ENCODE measurements around the gene TBL2. TPM values are rescaled to one million over a fixed set of nuclear protein-coding genes. Genes with fewer than 3 reads are reported as not detected.

Gene TBL2
- 10 to 100 TPM; 36.5 to 50.2 TPM for total RNA-seq

DNA sequence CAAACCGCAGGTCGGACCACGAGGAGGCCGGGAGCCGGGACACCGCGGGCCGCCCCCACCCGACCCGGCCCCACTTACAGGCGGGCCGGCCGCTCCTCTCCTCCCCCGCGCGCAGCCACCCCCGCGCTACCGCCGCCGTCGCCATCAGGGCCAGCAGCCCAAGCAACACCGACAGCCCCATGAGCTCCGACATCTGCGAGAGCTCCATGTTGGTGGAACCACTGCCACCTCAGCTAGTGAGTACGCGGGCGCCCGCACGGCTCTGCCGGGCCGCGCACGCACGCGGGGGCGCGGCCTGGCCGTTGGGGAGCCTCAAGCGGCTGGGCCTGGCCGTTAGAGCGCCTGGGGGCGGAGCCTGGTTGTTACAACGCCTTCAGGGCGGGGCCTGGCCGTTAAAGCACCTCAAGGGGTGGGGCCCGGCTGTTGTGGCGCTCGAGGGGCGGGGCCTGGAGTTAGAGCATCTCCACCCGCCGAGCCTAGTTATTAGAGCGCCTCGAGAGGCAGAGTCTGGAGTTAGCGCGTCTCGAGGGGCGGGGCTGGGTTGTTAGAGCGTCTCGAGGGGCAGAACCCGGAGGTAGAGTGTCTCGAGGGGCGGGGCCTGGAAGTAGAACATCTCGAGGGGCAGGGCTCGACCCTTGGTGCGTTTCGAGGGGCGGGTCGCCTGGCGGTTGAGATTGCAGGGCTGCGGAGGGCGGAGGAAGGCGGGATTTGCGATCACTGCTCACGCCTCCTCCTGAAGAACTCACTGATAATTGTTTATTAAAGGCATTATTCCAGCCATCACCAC is at the start of gene TBL2:
TSS of gene TBL2 (minus strand) at position 238 of the 787 bp plus-strand sequence. CDS start at position 208, 30 bp downstream.
- Histone ChIP-seq H3K27me3 (no peaks in the 10 kb centered on the region), H3K36me3 (peaks cover 6% of the 10 kb centered on the region), H3K4me3 (peak within 1 kb of the TSS; percentile 95), H3K27ac (peak within 1 kb of the TSS; percentile 88), H3K9ac (ENCODE audit: low read depth in 2 of 2, low read length in 2 of 2) (peak within 1 kb of the TSS; percentile 77 to 81), H3K4me1 (peaks cover 8% of the 10 kb centered on the region), H3K9me3 (no peaks in the 10 kb centered on the region)
- intact Hi-C loops (cut with DNase I) = no loop called here
- TF ChIP-seq, protein P1, sequence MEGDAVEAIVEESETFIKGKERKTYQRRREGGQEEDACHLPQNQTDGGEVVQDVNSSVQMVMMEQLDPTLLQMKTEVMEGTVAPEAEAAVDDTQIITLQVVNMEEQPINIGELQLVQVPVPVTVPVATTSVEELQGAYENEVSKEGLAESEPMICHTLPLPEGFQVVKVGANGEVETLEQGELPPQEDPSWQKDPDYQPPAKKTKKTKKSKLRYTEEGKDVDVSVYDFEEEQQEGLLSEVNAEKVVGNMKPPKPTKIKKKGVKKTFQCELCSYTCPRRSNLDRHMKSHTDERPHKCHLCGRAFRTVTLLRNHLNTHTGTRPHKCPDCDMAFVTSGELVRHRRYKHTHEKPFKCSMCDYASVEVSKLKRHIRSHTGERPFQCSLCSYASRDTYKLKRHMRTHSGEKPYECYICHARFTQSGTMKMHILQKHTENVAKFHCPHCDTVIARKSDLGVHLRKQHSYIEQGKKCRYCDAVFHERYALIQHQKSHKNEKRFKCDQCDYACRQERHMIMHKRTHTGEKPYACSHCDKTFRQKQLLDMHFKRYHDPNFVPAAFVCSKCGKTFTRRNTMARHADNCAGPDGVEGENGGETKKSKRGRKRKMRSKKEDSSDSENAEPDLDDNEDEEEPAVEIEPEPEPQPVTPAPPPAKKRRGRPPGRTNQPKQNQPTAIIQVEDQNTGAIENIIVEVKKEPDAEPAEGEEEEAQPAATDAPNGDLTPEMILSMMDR (IDR thresholded peaks at IDR 0.05) = no peak
- DNase-seq = peak; percentile 99

DNA sequence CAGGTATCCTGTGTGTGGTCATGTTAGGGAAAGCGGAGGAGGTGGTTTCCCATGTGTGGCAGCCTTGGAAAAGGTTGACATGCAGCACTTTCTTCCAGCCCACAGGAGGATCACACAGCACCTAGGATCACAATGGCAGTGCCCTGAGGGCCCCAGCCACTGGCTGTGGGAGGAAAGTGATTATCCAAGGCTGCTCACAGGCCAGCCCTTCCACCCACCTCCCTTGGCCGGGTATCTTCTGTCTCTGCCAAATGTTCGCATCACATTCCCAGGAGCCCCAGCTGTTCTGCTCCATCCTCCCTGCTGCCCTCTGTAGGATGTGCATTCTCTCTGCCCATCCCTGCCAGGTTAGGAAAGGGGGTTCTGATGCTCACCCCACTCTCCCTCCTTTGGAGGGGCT is 48.4 kb upstream of the TBL2 start:
- H3K4me3 ChIP-seq = no peak overlapping the region
- H3K9ac ChIP-seq (ENCODE audit: low read depth in 2 of 2, low read length in 2 of 2) = no peak overlapping the region
- H3K27me3 ChIP-seq = peaks cover 19% of the 10 kb centered on the region
- no peaks in the 10 kb centered on the region for H3K36me3 ChIP-seq
- no peak for DNase-seq
- H3K4me1 ChIP-seq = peaks cover 8% of the 10 kb centered on the region
- TF ChIP-seq, protein P1 (IDR thresholded peaks at IDR 0.05) = no peak
- no peaks in the 10 kb centered on the region for H3K9me3 ChIP-seq
- no peak overlapping the region for H3K27ac ChIP-seq
- intact Hi-C loops (cut with DNase I) = no loop called here

DNA sequence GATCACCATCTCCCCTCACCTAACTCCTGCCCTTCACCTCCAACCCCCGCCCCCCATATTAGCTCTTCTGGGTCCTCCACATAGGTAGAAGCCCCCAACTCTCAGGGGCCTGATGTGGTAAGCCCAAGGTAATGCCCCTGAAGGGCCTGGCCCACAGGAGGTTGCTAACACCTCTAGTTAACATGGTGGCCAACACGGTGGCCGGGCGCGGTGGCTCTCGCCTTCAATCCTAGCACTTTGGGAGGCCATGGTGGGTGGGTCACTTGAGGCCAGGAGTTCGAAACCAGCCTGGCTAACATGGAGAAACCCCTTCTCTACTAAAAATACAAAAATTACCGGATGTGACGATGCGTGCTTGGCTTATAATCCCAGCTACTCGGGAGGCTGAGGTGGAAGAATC is 46.9 kb upstream of the TBL2 start:
- Histone ChIP-seq H3K4me1 (peaks cover 8% of the 10 kb centered on the region), H3K9ac (ENCODE audit: low read depth in 2 of 2, low read length in 2 of 2) (no peak overlapping the region), H3K27ac (no peak overlapping the region), H3K4me3 (no peak overlapping the region), H3K27me3 (peaks cover 19% of the 10 kb centered on the region), H3K9me3 (no peaks in the 10 kb centered on the region), H3K36me3 (no peaks in the 10 kb centered on the region)
- intact Hi-C loops (cut with DNase I) = no loop called here
- no peak for DNase-seq
- TF ChIP-seq, protein P1 (IDR thresholded peaks at IDR 0.05) = no peak

DNA sequence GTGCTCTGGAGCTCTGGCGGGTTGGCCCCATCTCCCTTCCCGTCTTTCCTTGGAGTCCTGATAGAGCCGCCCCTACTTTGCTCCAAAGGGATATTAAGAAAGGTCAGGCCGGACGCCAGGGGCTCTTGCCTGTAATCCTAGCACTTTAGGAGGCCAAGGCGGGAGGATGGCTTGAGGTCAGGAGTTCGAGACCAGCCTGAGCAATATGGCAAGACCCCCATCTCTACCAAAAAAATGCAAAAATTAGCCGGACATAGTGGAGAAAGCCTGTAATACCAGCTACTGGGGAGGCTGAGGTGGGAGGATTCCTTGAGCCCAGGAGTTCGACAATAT is 46.3 kb upstream of the TBL2 start:
- Histone ChIP-seq H3K9ac (ENCODE audit: low read depth in 2 of 2, low read length in 2 of 2) (no peak overlapping the region), H3K27me3 (peaks cover 19% of the 10 kb centered on the region)

DNA sequence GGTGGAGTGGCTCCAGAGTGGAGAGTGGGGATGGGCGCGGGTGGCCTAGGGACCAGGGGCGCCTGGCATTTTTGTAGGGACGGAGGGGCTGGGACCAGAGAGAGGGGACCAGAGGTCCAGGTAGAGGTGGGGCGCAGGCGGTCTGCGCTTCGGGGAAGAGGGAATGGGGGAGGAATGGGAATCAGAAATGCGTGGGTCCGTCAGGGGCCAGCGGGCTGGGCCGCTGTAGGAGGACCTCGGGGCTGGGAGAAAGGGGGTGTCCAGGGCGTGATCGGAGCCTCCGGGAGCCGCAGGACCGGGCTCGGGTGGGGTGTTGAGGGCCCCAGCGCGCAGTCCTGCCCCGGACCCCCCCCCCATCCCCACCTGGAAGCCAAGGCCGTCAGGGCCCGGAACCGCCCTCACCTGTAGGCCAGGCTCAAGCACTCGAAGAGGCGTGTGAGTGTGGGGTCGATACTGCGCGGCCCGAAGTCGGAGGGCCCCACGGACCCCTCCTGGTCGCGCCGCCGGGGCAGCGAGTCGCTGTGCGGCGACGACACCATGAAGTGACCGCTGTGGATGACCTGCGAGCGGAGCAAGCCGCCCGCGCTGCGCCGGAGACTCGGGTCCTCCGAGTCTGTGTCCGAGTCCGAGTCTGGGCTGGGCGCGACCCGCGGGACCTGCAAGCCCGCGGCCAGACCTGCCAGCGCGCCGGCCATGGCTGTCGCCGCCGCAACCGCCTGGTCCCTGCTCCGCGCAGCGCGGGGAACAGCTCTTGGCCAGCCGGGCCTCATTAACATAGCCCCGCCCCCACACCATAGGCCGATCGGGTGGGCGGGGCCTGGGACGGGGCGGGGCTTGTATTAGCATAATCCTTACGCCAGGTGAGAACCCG is 45.7 kb upstream of the TBL2 start, which contains the start of gene MLXIPL:
TSS of gene MLXIPL (minus strand) at position 725 of the 871 bp plus-strand sequence. CDS start at position 695, 30 bp downstream.
- peak within 1 kb of the TSS; percentile 24 to 26 for H3K9ac ChIP-seq (ENCODE audit: low read depth in 2 of 2, low read length in 2 of 2)
- peaks cover 8% of the 10 kb centered on the region for H3K4me1 ChIP-seq
- peaks cover 19% of the 10 kb centered on the region for H3K27me3 ChIP-seq
- intact Hi-C loops (cut with DNase I) = no loop called here
- no peaks in the 10 kb centered on the region for H3K36me3 ChIP-seq
- no peak within 1 kb of the TSS for H3K27ac ChIP-seq
- no peaks in the 10 kb centered on the region for H3K9me3 ChIP-seq
- TF ChIP-seq, protein P1 (IDR thresholded peaks at IDR 0.05) = no peak
- peak within 1 kb of the TSS; percentile 52 for H3K4me3 ChIP-seq
- peak; percentile 95 for DNase-seq

More for the DNA sequence above, 46.3 kb upstream of the TBL2 start:
- Histone ChIP-seq H3K4me1 (peaks cover 8% of the 10 kb centered on the region), H3K4me3 (peak overlapping the region; percentile 52), H3K27ac (no peak overlapping the region), H3K36me3 (no peaks in the 10 kb centered on the region), H3K9me3 (no peaks in the 10 kb centered on the region)
- intact Hi-C loops (cut with DNase I) = no loop called here
- no peak for DNase-seq
- TF ChIP-seq, protein P1 (IDR thresholded peaks at IDR 0.05) = no peak

All from colonic mucosa (tissue), 4 donors.